DND-41 (cell line): ENCODE results near the gene ANKK1.

Experiments used
- ATAC-seq: fragments of 200-7000 bp; cut with Tn5 transposase; 3 replicates; pipeline ENCODE4 v1.9.1; 2021; ENCODE audit warnings: low read depth; ENCODE audit not compliant: insufficient read depth
- DNase-seq: peaks from one replicate; pipeline ENCODE4 v3.0.0-alpha.2; 2020
- H2AFZ ChIP-seq: 2 replicates; pipeline ENCODE4 v1.6.0; 2012; ENCODE audit warnings: low read depth, low read length
- H3K27ac ChIP-seq: 2 replicates; pipeline ENCODE4 v1.5.1; 2012; ENCODE audit warnings: low read length, inconsistent platforms
- H3K27me3 ChIP-seq: fragments of 200-600 bp; sonication (generic); 2 replicates; pipeline ENCODE4 v1.6.0; 2012; ENCODE audit warnings: low read length, mild to moderate bottlenecking, inconsistent platforms; ENCODE audit not compliant: insufficient read depth, poor library complexity
- H3K36me3 ChIP-seq: 2 replicates; pipeline ENCODE4 v1.5.1; 2012; ENCODE audit warnings: low read length, inconsistent platforms; ENCODE audit not compliant: insufficient read depth
- H3K4me1 ChIP-seq: 2 replicates; pipeline ENCODE4 v1.5.1; 2012; ENCODE audit warnings: mild to moderate bottlenecking, low read length; ENCODE audit not compliant: insufficient read depth
- H3K4me2 ChIP-seq: 2 replicates; pipeline ENCODE4 v1.6.0; 2012; ENCODE audit warnings: mild to moderate bottlenecking, moderate library complexity, low read length, inconsistent platforms; ENCODE audit not compliant: insufficient read depth
- H3K4me3 ChIP-seq, 2 experiments: fragments of 200-600 bp in 1 of 2; shearing (Covaris generic) in 1 of 2; 2 replicates each; pipeline ENCODE4 v1.5.1; 2012 to 2016; ENCODE audit warnings: inconsistent platforms in 2 of 2, low read length in 2 of 2, mild to moderate bottlenecking in 2 of 2, low read depth in 1 of 2, moderate library complexity in 1 of 2
- H3K79me2 ChIP-seq: 2 replicates; pipeline ENCODE4 v1.6.0; 2012; ENCODE audit warnings: low read length, inconsistent platforms; ENCODE audit not compliant: insufficient read depth
- H3K9ac ChIP-seq: 2 replicates; pipeline ENCODE4 v1.6.0; 2012; ENCODE audit warnings: low read depth, mild to moderate bottlenecking, inconsistent platforms, low read length, moderate library complexity
- H3K9me3 ChIP-seq: 2 replicates; pipeline ENCODE4 v1.5.1; 2012; ENCODE audit warnings: low read length, moderate library complexity, mild to moderate bottlenecking, inconsistent platforms; ENCODE audit not compliant: insufficient read depth, severe bottlenecking
- H4K20me1 ChIP-seq: 2 replicates; pipeline ENCODE4 v1.6.0; 2012; ENCODE audit warnings: low read length; ENCODE audit not compliant: insufficient read depth
- CTCF ChIP-seq: IDR thresholded peaks from 2 replicates; pipeline ENCODE4 v1.5.1; 2012; ENCODE audit warnings: borderline replicate concordance, low read length, moderate library complexity, mild to moderate bottlenecking; ENCODE audit not compliant: poor library complexity, severe bottlenecking; ENCODE audit errors: extremely low read depth
- EZH2 ChIP-seq: IDR thresholded peaks from 3 replicates; pipeline ENCODE4 v1.6.1; 2012; ENCODE audit warnings: borderline replicate concordance, low read depth, mild to moderate bottlenecking, moderate library complexity, low read length, inconsistent platforms; ENCODE audit not compliant: severe bottlenecking

Gene ANKK1

DNA sequence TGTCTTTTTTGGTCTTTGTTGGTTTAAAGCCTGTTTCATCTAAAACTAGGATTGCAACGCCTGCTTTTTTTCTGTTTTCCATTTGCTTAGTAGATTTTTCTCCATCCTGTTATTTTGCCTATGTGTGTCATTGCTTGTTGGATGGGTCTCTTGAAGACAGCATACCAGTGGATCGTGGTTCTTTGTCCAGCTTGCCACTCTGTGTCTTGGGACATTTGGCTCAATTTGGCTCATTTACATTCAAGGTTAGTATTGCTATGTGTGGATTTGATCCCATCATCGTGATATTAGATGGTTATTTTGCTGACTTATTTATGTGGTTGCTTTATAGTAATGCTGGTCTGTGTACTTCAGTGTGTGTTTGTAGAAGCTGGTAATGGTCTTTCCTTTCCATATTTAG is 31.4 kb upstream of the ANKK1 start:
- TF ChIP-seq CTCF, result no peak
- no peak for TF ChIP-seq EZH2
- H3K9ac ChIP-seq, result no peak overlapping the region
- H3K9me3 ChIP-seq, result peaks cover 2% of the 10 kb centered on the region
- no peak overlapping the region for H3K4me3 ChIP-seq
- no peaks in the 10 kb centered on the region for H3K79me2 ChIP-seq
- no peaks in the 10 kb centered on the region for H3K27me3 ChIP-seq
- no peak overlapping the region for H2AFZ ChIP-seq
- ATAC-seq (no peak), DNase-seq (no peak)
- H3K4me1 ChIP-seq, result no peaks in the 10 kb centered on the region
- H3K27ac ChIP-seq, result no peak overlapping the region
- no peaks in the 10 kb centered on the region for H3K36me3 ChIP-seq
- no peak overlapping the region for H3K4me2 ChIP-seq
- no peaks in the 10 kb centered on the region for H4K20me1 ChIP-seq

DNA sequence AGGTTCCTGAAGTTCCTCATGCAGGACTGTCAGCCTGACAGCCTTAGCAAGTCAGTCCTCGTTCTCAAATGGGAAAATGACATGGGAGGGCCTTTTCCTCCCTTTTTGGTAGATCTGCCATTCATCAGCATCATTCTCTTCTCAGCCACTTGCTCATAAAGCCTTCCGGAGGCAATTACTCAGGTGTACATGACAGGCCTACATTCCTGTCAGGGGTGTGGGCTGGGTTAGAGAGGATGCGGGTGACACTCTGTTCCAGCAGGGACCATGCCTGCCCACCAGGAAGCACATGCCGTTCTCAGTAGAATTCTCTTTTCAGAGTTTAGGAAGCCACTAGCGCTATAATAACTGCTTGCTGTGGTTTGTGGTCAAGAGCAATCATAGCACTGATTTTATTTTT is 24.2 kb upstream of the ANKK1 start:
- no peaks in the 10 kb centered on the region; the same call in 1 of the 2 replicates for H4K20me1 ChIP-seq
- H3K4me1 ChIP-seq, result no peaks in the 10 kb centered on the region
- DNase-seq, result no peak
- H3K36me3 ChIP-seq, result no peaks in the 10 kb centered on the region
- no peak overlapping the region for H3K27ac ChIP-seq
- peaks cover 10% of the 10 kb centered on the region for H3K27me3 ChIP-seq
- no peak overlapping the region for H3K4me2 ChIP-seq
- no peaks in the 10 kb centered on the region for H3K9me3 ChIP-seq
- no peak overlapping the region for H3K4me3 ChIP-seq
- TF ChIP-seq EZH2 (no peak), CTCF (no peak)
- ATAC-seq, result no peak
- no peak overlapping the region for H3K9ac ChIP-seq
- no peak overlapping the region for H2AFZ ChIP-seq
- no peaks in the 10 kb centered on the region for H3K79me2 ChIP-seq

GRCh38 chr11:113363996-113364641 is 23.5 kb upstream of the ANKK1 start:
- TF ChIP-seq EZH2, result no peak
- TF ChIP-seq CTCF, result no peak
- H3K27ac ChIP-seq, result no peak overlapping the region
- peaks cover 10% of the 10 kb centered on the region for H3K27me3 ChIP-seq
- H3K4me3 ChIP-seq, result no peak overlapping the region
- H3K36me3 ChIP-seq, result no peaks in the 10 kb centered on the region
- no peak for ATAC-seq
- H3K4me2 ChIP-seq, result no peak overlapping the region
- no peaks in the 10 kb centered on the region for H3K4me1 ChIP-seq
- H3K9ac ChIP-seq, result no peak overlapping the region
- no peaks in the 10 kb centered on the region for H3K79me2 ChIP-seq
- no peak overlapping the region for H2AFZ ChIP-seq
- no peak for DNase-seq
- no peaks in the 10 kb centered on the region; the same call in 1 of the 2 replicates for H4K20me1 ChIP-seq
- H3K9me3 ChIP-seq, result no peaks in the 10 kb centered on the region
